HepG2 (cell line): Measurements from ENCODE around the gene DCLK1.

ENCODE experiments used
- CTCF ChIP-seq: sonication (generic); formaldehyde crosslinking; IDR thresholded peaks from 2 replicates; pipeline ENCODE4 v1.5.0; 2020; ENCODE audit warnings: mild to moderate bottlenecking, missing genetic modification reagents, moderate library complexity
- EP300 ChIP-seq, 3 experiments: sonication (generic) in 1 of 3; formaldehyde crosslinking in 1 of 3; IDR thresholded peaks; 2 replicates each; pipeline versions ENCODE4 v1.5.1 to v1.6.1; 2011 to 2020; ENCODE audit warnings: low read depth in 2 of 3, low read length in 2 of 3, borderline replicate concordance in 1 of 3, improper control_type of control experiment in 1 of 3, mild to moderate bottlenecking in 1 of 3, missing genetic modification reagents in 1 of 3, moderate library complexity in 1 of 3
- EZH2 ChIP-seq: conservative IDR thresholded peaks from 2 replicates; pipeline ENCODE4 v1.6.1; 2012; ENCODE audit warnings: mild to moderate bottlenecking, low read depth, low read length, moderate library complexity
- FOXM1 ChIP-seq: sonication (generic); formaldehyde crosslinking; IDR thresholded peaks from 2 replicates; pipeline ENCODE4 v1.5.0; 2020; ENCODE audit warnings: missing genetic modification reagents
- HCFC1 ChIP-seq: fragments of 150-350 bp; IDR thresholded peaks from 2 replicates; pipeline ENCODE4 v1.6.1; 2014; ENCODE audit warnings: low read depth, low read length
- HOXA7 ChIP-seq: sonication (generic); formaldehyde crosslinking; IDR thresholded peaks from 2 replicates; pipeline ENCODE4 v1.8.1; 2022; ENCODE audit warnings: mild to moderate bottlenecking, missing genetic modification reagents, moderate library complexity
- POLR2A ChIP-seq, 2 experiments: IDR thresholded peaks; 2 replicates each; pipeline ENCODE4 v1.6.1; 2011; ENCODE audit warnings: low read depth in 2 of 2, low read length in 2 of 2, mild to moderate bottlenecking in 1 of 2, moderate library complexity in 1 of 2; ENCODE audit not compliant: insufficient read depth in 1 of 2
- RARA ChIP-seq: IDR thresholded peaks from 2 replicates; pipeline ENCODE4 v1.6.1; 2016; ENCODE audit warnings: missing genetic modification reagents, missing compliant biosample characterization
- RNF2 ChIP-seq: fragments of 450-650 bp; conservative IDR thresholded peaks from 2 replicates; pipeline ENCODE4 v1.6.1; 2016; ENCODE audit warnings: low read depth
- SAFB2 ChIP-seq: sonication (generic); formaldehyde crosslinking; IDR thresholded peaks from 2 replicates; pipeline ENCODE4 v1.5.1; 2020; ENCODE audit warnings: missing genetic modification reagents, low read depth, mild to moderate bottlenecking, borderline replicate concordance
- TAF1 ChIP-seq: sonication (generic); formaldehyde crosslinking; IDR thresholded peaks from 2 replicates; pipeline ENCODE4 v1.4.0; 2020; ENCODE audit warnings: missing genetic modification reagents
- ZNF276 ChIP-seq: sonication (generic); formaldehyde crosslinking; IDR thresholded peaks from 2 replicates; pipeline ENCODE4 v1.4.0; 2020; ENCODE audit warnings: mild to moderate bottlenecking, low read depth, missing genetic modification reagents
- ZNF550 ChIP-seq: sonication (generic); formaldehyde crosslinking; IDR thresholded peaks from 2 replicates; pipeline ENCODE4 v1.4.0; 2020; ENCODE audit warnings: mild to moderate bottlenecking, missing genetic modification reagents, borderline replicate concordance
- ZNF780A ChIP-seq: sonication (generic); formaldehyde crosslinking; IDR thresholded peaks from 2 replicates; pipeline ENCODE4 v1.8.0; 2022; ENCODE audit warnings: mild to moderate bottlenecking, missing genetic modification reagents, moderate library complexity

- TF ChIP-seq TAF1 (CRISPR knock-in tag): no peak
- TF ChIP-seq RARA (CRISPR knock-in tag): no peak
- TF ChIP-seq CTCF (CRISPR knock-in tag): no peak
- no peak for TF ChIP-seq SAFB2 (CRISPR knock-in tag)
- TF ChIP-seq ZNF550 (CRISPR knock-in tag): no peak
- TF ChIP-seq ZNF276 (CRISPR knock-in tag): no peak
- TF ChIP-seq ZNF780A: no peak
- TF ChIP-seq EZH2: no peak
- no peak for TF ChIP-seq HOXA7 (CRISPR knock-in tag)
- no peak for TF ChIP-seq EP300 (IDR thresholded peaks at IDR 0.05; ENCODE audit: low read depth in 2 of 2, low read length in 2 of 2)
- TF ChIP-seq EP300 (CRISPR knock-in tag; IDR thresholded peaks at IDR 0.05; ENCODE audit: borderline replicate concordance): no peak
- TF ChIP-seq HCFC1: no peak
- no peak for TF ChIP-seq RNF2
- TF ChIP-seq POLR2A (IDR thresholded peaks at IDR 0.05; ENCODE audit: insufficient read depth in 1 of 2, low read depth in 2 of 2, low read length in 2 of 2): no peak
- no peak for TF ChIP-seq FOXM1 (CRISPR knock-in tag)
Measured at GRCh38 chr13:35984287-35984686, 146.9 kb downstream of the DCLK1 start.
